Ramos (cell line): ENCODE data around the gene MBOAT2.
"Not testable (repeated sequence)": the region's sequence is repeated elsewhere in the genome, so short reads cannot be mapped to it uniquely, and the experiment has no call there.

Experiments
- in situ Hi-C: fragments of 300-500 bp; cut with MboI; formaldehyde crosslinking; loops from one replicate; pipeline ENCODE4 v1.14.3; 2022; ENCODE audit warnings: low sequenced_read_pairs; ENCODE audit not compliant: unreplicated experiment

The MBOAT2 gene

GRCh38 chr2:9003616-9004337 is at the start of gene MBOAT2:
TSS of gene MBOAT2 (minus strand) at chr2:9003684. CDS start at chr2:9003614, 70 bp downstream.
- in situ Hi-C loops, result no loop called here

- in situ Hi-C loops, result no loop called here
Observed at GRCh38 chr2:9052821-9053533, 49.5 kb upstream of the MBOAT2 start.

GRCh38 chr2:9051451-9051850 is 48.0 kb upstream of the MBOAT2 start:
- in situ Hi-C loops, result not testable (repeated sequence)

GRCh38 chr2:9050122-9050809 is 46.8 kb upstream of the MBOAT2 start:
- in situ Hi-C loops, result no loop called here

GRCh38 chr2:9045595-9045994 is 42.1 kb upstream of the MBOAT2 start:
- in situ Hi-C loops, result no loop called here

GRCh38 chr2:9043491-9043890 is 40.0 kb upstream of the MBOAT2 start:
- in situ Hi-C loops, result not testable (repeated sequence)

GRCh38 chr2:9037166-9037565 is 33.7 kb upstream of the MBOAT2 start:
- in situ Hi-C loops, result no loop called here

GRCh38 chr2:9033385-9034168 is 30.1 kb upstream of the MBOAT2 start:
- in situ Hi-C loops, result no loop called here

GRCh38 chr2:9032536-9033255 is 29.2 kb upstream of the MBOAT2 start:
- in situ Hi-C loops, result no loop called here

- in situ Hi-C loops, result no loop called here
Observed at GRCh38 chr2:9032121-9032520, 28.6 kb upstream of the MBOAT2 start.

GRCh38 chr2:9031246-9031645 is 27.8 kb upstream of the MBOAT2 start:
- in situ Hi-C loops, result no loop called here

- in situ Hi-C loops, result no loop called here
Observed at GRCh38 chr2:9030841-9031240, 27.4 kb upstream of the MBOAT2 start.

- in situ Hi-C loops, result no loop called here
Observed at GRCh38 chr2:9030190-9030589, 26.7 kb upstream of the MBOAT2 start.

GRCh38 chr2:9029721-9030120 is 26.2 kb upstream of the MBOAT2 start:
- in situ Hi-C loops, result no loop called here

GRCh38 chr2:9027884-9028283 is 24.4 kb upstream of the MBOAT2 start:
- in situ Hi-C loops, result no loop called here

- in situ Hi-C loops, result no loop called here
Observed at GRCh38 chr2:9025746-9026145, 22.3 kb upstream of the MBOAT2 start.

GRCh38 chr2:9024575-9024974 is 21.1 kb upstream of the MBOAT2 start:
- in situ Hi-C loops, result no loop called here

- in situ Hi-C loops, result no loop called here
Observed at GRCh38 chr2:9021563-9022211, 18.2 kb upstream of the MBOAT2 start.

GRCh38 chr2:9020267-9020666 is 16.8 kb upstream of the MBOAT2 start:
- in situ Hi-C loops, result no loop called here
